GM19438 (cell line): ENCODE measurements around the gene TBC1D16.

Experiments used
- ATAC-seq: cut with Tn5 transposase; IDR thresholded peaks from one replicate; pipeline ENCODE4 v1.9.1; 2021; ENCODE audit warnings: low read depth; ENCODE audit not compliant: unreplicated experiment

TBC1D16 gene

DNA sequence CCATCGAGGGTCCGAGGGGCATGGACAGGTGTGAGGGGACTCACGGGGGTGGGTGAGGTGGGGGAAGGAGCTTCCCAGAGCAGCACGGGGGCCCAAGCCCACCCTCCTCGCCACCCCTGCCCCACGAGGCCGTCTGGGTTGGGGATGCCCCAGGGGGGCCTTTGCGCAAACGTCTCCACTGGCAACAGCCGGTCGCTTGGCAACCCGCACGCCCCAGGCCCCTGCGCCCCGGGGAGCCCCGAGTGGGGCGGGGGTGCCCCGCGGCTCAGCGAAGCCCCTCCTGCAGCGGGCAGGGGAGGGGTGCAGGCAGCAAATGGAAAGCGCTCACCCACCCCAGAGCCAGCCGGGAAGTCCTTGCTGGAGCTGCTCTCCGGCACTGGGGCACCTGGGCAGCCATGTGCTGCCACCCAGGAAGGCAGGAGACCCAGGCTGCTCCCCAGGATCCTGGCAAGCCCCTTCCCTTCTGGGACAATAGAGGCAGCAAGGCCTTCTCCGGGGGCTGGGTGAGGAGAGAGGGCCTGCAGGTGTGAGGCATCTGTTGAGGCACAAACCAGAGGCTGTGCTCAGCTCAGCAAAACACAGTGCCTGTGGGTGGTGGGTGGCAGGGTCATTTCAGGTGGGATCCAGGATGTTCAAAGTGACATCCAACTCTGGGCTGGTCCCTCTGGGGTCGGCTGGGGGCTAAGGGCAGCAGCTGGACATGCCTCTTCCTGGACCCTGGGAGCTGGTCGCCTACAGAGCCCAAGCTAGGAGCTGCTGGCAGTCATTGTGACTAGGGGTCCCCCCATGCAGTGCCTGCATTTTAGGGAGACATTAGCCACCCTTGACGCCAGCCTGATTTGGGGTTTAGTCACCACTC, 115.6 kb downstream of the TBC1D16 start:
- no peak for ATAC-seq

DNA sequence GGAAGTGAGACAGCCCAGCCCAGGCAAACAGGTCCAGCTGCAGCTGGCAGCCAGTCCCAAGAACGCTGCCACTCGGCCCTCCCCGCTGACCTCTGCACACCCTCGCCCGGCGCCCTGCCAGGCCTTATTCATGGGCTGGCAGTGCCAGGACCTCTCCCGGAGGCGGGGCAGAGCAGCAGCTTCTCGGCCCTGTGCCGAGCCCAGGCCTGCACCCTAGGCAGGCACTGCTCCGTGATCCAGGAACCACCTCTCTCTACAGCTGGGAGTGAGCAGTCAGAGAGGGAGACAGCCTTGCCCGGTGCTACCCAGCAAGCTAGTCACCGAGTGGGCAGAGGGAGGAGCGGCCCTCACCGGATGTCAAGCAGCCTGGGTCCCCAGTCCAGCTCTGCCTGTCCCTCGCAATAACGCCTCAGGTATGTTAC, 116.5 kb downstream of the TBC1D16 start:
- no peak for ATAC-seq

DNA sequence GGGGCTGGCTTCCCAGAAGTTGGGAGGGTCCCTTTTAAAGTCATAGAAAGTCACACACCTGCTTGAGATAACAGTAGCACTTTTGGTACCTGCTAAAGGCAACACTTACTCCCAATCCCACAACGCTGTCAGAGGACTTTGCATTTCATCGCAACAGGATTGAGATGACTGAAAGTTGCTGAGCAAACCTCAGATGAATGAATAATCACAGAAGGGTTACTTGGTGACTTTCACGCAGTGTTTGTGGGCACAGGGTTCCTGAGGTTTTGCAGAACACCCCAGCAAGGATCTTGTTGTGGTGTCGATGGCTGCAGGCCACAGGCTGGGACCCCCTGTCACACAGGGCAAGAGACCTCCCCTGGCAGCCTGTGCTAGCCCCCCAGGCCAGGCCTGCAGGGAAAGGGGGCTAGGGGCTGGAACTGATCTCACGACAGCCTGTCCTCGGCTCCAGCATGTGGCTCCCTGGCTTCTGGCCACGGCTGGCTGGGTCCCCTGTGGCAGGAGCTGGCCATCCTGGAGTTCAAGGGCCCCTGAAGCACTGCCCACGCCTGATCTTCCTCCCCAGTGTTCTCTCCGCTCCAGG, 117.0 kb downstream of the TBC1D16 start:
- ATAC-seq: no peak

DNA sequence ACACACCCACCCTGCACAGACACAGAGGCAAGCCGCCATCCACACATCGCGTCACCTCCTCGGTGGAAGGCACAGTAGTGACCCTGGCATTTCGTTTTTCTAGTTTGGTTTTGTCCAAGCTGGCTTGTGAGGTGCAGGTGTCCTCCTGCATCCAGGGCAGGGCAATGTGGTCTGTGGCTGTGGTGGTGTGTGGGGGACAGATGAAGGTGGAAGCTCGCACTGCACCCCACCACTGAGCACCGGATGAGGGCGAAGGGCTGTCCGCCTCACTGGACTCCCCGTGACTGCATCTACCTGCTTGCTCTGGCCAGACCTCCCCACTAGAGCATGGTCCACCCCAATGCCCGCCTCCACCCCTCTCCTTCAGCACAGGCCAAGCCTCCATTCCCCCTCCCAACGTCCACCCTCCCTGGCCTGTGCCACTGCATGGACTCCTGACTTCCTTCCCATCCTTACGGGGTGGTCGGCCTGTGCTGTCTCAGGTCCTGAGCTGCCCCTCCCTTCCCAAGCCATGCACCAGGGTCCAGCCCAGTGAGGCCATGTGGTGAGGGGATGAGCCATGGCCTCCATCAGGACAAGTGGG, 117.7 kb downstream of the TBC1D16 start:
- ATAC-seq: no peak

DNA sequence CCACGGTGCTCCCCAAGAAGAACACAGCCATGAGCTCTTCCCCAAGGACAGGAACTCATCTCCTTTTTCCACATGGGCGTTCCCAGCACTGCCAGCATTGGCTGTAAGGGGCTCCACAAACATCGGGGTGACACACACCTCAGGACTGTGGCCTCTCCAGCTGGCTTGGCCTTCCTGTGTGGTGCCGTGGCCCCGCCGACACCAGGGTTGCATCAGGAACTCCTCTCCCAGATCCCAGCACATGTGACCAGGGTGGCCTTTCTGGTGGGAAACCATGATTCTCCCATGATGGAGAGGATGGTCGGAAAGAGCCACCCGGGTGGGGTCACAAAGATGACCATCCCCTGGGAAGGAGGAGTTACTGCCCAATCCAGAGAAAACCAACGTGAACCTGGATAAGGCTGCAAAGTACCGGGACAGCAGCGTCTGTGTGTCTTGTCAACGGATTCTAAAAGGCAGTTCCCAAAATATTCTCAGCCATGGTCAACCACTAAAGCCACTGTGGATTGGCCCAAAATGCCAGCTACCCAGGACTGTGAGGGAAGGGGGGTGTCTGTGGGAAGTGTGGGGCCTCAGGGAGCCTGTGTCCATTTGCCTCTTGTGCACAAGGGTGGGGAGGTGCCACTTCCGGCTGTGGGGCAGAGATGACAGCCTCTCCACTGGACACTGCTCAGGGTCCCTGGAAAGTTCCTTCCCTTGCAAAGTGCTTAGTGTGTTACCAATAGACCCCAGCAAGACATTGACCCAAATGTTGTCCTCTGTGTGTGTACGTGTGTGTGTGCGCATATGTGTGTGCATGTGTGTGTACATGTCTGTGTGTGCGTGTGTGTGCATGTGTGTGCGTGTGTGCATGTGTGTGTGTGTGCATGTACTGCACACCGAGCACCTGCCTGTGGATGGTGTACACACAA, 118.4 kb downstream of the TBC1D16 start:
- no peak for ATAC-seq

DNA sequence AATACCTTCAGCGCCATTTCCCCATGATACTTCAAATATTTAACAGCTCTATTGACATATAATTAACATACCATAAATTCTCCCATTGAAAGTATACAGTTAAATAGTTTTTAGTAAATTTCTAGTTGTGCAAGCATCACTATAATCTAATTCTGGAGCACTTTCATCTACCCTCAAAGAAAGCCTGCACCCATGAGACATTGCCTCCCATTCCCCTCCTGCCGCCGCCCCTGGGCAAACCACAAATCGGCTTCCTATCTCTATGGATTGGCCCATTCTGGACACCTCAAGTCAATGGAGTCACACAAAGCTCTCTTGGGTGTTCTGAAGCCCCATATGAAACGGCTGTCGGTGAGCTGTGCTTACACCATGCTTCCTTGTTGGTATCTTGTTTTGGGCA, 119.2 kb downstream of the TBC1D16 start:
- no peak for ATAC-seq

DNA sequence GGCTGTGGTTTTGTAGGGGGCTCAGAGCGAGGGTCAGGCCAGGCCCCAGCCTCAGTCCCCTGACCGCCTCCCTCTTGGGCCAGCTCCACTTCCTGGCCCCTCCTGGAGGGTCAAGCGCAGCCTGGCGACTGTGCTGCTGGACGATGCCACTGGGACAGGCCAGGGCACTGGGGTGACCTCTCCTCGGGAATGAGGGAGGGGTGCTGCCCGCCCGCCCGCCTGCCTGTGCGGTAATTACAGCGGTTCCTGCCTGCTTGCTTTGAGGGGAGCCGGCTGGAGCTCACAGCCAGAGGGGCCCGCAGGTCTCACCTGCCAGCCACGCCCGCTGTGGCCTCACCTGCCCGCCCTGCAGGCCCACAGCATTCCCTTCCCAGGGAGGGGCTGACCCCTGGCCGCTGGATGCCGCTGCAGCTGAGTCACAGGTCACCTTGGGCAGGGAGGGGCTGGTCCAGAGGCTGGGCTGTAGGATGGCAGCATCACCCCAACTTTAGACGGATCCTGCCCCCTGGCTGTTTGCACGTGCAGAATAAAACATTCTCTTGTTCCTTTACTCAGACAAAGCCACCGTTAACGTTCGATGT, 119.7 kb downstream of the TBC1D16 start:
- no peak for ATAC-seq

DNA sequence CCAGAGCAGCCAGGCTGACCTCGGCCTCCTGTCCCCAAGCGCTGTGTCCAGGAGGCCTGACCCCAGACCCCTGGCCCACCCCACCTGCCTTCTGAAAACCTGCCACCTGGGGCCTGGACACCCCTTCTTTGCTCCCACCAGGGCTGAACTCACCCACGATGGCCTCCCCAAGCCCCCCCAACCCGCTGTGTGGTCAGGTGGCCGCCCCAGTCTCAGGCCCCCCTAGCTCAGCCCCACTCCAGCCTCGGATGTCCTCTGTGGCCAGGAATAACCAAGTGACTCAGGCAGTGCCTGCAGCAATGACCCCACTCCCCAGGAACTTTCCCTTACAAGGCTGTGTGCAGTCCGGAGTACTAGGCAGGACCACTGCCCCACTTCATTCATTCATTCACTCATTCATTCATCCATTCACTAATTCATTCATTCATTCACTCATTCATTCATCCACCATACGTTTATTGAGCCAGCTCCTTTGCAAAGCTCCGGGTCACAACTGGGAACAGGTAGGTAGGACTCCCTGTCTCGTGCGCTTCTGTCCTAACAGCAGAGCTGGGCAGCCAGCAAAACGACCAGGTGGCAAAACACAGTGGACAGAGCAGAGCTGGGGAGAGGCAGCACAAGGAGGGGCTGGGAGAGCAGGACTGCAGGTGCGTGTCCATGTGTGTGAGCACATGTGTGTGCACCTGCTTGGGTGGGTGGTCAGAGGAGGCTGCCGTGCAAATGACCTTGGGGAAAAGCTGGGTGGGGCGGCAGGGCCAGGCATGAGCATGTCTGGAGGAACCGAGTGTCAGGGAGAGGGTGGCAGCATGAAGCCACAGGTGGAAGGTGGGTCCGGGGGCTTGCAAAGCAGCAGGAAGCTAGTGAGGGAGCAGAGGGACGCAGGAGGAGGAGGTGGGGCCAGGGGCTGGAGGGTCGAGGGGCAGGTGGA, 120.6 kb downstream of the TBC1D16 start:
- no peak for ATAC-seq

DNA sequence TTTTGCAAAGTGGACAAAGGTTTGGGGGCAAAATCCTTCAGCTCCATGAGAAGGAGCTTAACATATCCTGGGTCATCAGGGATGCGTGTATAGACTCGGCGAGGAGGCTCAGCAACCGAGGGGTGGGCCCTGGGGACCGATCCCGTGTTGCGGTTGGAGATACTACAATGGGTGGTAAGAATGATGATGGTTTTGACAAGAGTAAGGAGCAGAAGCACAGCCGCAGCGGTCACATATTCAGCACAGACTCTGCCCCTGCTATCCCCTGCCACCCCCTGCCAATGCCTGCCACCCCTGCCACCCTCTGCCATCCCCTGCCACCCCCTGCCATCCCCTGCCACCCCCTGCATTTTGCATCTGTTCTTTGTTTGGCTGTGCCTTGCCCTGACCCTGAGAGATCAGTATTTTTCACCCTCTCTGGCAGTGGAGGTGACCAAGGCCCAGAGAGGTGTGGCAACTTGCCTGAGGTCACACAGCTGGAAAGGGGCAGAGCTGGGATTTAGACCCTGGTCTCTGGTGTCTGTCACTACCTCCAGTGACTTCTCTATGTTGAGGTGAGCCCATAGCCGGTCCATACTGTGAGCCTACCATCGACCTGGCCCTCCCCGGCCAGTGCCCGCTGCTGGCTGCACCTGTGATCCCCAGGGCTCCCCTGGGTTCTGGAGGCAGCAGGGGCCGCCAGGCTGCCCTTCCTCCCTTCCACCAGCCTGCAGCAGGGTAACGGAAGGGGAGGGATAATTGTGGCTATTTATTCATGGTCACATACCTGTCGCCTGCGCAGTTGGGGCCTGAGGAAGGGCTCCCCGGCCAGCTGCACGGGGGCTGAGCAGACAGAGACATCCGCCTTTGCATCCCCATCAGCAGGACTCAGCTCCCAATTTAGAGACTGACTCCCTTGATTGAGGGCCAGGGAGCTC, 121.5 kb downstream of the TBC1D16 start:
- no peak for ATAC-seq

DNA sequence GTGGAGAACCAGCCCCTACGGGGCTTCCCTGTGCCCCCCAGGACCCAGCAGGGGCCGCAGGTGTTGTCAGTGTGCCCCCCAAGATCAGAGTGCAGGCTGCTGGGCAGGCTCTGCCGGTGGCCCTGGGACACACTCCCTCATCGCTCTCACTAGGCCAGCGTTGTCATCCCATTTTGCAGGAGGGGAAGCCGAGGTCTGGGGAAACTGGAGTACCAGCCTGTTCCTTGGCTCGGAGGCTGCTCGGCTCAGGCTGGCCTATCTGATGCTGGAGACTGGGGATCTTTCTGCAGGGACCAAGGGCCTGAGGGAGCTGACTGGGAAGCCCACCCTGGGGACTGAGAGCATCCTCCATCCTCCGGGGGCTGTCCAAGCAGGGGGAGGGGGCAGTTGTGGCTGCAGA, 122.2 kb downstream of the TBC1D16 start:
- ATAC-seq: no peak

DNA sequence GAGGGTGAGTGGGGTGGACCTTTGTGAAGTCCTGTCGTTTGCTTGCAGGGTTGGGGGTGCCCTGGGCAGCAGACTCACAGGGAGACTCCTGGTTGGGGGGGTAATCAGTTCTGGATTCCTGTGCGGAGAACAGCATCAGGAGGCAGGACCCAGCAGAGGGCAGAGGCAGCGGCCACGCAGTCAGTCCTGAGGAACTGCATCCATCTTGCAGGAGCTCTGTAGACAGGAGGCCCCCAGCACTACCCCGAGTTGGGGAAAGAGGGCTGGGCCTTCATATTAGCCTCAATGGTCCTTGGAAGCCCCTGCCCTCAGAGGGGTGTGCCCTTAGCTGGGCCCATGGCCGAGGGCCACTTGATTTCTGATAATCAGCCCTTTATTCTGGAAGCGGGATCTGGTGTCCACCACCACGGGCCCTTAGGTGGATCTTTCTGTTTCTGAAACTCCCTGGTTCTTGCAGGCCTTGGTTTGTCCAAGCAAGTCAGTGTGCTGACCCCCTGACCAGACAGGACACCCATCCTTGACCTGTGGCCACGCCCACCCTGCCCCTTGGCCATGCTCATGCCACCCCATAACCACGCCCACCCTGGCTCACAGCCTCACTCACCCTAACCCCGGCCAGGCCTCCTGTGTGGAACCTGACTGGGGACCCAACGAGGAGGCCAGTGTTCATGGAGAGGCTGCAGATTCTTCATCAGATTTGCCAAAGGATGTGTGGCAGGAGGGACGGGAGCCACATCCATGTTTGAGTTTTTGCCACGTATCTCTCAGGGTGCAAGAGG, 122.9 kb downstream of the TBC1D16 start:
- ATAC-seq: no peak

DNA sequence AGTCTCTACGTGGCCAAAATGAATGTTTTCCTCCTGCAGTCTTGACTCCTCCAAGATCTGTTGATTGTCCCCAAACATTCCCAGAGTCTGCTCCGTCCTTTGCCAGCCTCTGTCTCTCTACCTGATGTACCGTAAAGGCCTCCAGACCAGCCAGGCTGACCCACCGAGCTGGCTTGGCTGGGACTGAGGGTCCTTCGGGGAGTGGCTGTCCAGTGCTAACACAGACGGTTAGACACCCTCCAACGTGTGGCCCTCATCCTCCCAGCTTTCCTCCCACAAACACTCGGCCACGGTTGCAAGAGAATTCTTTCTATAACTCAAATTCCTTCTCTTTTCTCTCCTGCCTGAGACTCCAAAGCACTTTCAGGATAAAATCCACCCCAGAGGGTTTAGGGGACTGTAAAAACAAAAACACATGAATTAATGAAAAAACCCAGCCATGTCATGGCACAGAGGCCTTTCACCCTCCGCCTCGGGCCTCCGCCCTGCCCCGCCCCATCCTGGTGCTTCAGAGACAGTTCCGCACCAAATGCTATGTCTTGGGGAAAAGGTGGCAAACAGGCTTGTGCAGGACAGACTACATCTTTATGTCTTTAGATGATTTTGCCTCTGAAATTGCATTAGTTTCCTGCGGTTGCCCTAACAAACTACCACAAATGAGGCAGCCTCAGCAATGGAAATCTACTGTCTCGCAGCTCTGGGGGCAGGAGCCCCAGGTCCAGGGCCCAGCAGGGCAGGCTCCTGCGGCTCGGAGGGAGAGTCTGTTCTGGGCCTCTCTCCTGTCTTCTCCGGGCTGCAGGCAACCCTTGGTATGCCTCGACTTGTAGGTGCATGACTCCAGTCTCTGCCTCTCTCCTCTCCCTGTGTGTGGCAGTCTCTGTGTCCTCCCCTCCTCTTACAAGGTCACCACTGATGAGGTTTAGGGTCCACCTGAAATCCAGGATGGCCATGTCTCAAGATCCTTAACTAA, 124.0 kb downstream of the TBC1D16 start:
- ATAC-seq: no peak

DNA sequence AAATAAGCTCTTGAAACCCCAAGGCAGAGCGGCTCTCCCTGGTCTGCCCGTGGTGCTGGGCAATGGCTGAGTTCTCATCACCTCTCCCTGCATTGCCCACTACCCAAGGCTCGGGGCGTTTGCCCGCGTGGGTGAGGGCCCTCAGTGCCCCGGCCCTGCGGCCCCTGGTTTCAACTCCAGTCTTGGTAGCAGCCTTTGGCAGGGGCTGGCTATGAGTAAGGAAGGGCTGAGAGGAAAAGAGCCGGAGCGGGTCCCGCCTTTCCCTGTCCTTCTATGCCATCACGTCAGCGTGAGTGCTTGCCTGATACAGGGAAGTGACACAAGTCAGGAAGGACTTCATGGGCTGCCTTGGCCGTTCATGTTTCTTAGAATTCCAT, 124.7 kb downstream of the TBC1D16 start:
- ATAC-seq: no peak

DNA sequence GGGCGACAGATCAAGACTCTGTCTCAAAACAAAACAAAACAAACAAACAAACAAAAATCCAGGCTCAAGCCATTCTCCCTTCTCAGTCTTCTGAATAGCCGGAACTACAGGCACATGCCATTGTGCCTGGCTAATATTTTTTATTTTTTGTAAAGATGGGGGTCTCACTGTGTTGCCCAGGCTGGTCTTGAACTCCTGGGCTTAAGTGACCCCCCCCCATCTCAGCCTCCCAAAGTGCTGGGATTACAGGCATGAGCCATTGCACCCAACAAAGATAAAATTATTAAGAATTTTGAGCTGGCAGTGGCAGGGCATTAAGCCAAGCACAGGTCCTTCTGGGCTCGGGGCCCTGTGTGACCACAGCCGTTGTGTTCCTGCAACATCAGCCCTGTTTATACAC, 126.6 kb downstream of the TBC1D16 start:
- no peak for ATAC-seq

DNA sequence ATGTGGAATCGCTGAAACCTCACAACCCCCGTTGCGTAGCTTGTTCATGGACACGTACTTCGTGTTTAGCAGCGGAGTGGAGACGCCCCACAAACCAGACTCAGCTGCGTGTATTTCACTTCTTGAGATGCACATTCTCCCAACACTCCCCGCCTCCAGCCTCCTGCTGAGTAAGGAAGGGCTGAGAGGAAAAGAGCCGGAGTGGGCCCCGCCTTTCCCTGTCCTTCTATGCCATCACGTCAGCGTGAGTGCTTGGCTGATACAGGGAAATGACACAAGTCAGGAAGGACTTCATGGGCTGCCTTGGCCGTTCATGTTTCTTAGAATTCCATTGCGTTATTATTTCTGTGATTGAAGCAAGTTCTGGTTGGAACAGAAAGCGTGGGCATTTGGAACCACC, 127.8 kb downstream of the TBC1D16 start:
- ATAC-seq: no peak

DNA sequence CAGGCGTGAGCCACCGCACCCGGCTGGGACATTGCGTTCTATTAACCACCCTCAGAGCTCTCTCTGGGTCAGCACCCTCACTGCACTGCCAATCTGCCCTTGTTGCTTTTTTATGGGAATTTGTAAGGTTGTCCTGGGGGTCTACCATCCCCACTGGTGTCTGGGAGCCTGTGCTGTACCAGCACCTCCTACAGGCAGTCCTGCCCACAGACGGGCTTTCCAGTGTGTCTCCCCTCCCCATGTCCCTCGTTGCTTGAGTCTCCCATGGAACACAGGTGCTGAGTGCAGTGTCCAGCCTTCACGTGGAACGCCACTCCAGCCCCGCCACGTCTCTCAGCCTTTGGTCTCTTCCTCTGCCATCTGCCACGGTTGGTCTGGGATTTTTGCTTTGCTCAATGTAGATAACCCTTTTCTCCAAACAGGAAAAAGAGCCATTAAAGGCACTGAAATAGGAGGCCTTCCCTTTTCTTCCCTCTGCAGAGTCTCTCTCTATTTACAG, 128.4 kb downstream of the TBC1D16 start:
- ATAC-seq: no peak
